Breast epithelium (tissue), 3 donors: ENCODE data around the gene DACT3.

ENCODE experiments used
- POLR2A ChIP-seq: fragments of 450-650 bp; IDR thresholded peaks from one replicate; pipeline ENCODE4 v1.6.1; 2016; ENCODE audit warnings: antibody characterized with exemption, mild to moderate bottlenecking, moderate library complexity
- POLR2AphosphoS5 ChIP-seq, 3 donors: sonication (generic); formaldehyde crosslinking; IDR thresholded peaks; one replicate each; pipeline ENCODE4 v1.6.1; 2017; ENCODE audit warnings: antibody characterized with exemption in 3 of 3
- TF ChIP-seq, protein P1 (sequence below), 3 donors: fragments of 450-650 bp; IDR thresholded peaks; one replicate each; pipeline ENCODE4 v1.5.1; 2016 to 2017; ENCODE audit warnings: antibody characterized with exemption in 3 of 3, mild to moderate bottlenecking in 3 of 3, moderate library complexity in 3 of 3

DNA sequence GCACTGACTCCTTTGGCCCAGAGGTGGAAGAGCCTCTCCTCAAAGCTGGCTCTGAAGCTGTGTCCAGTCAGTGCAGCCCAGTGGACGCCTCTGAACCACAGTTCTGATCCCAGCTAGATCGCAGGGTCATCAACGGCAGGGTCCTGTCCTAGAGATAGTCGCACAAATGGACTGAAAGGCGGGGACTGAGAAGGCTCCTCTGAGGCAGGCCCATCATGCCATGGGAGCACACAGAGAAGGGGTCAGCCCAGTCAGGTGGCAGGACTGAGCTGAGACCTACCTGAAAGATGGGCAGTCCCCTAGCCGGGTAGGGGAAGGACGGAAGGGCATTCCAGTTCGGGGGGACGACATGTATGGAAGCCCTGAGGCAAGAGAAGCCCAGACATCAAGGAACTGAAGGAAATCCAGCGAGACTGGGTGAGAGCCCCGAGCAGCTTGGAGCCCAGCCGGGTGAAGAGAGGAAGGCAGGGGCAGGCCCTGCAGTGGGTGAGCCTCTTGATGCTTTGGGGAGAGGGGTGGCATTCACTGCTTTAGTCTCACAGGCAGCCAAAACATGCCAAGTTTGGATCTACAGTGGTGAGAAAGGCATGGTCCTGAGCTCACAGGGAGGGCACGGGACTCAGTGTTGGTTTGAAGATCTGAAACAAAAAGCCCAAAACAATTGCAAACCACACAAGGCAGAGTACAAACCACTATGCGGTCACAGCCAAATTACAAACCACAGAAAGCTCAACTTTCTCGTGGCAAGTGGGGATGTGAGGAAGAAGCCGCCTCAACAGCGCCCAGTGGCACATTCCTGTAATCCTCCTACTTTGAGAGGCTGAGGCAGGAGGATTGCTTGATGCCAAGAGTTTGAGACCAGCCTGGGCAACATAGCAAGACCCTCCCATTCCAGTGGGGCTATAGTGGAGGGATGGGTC, 49.9 kb downstream of the DACT3 start:
- TF ChIP-seq POLR2AphosphoS5 (IDR thresholded peaks at IDR 0.05) (no peak), POLR2A (no peak)
- TF ChIP-seq, protein P1, sequence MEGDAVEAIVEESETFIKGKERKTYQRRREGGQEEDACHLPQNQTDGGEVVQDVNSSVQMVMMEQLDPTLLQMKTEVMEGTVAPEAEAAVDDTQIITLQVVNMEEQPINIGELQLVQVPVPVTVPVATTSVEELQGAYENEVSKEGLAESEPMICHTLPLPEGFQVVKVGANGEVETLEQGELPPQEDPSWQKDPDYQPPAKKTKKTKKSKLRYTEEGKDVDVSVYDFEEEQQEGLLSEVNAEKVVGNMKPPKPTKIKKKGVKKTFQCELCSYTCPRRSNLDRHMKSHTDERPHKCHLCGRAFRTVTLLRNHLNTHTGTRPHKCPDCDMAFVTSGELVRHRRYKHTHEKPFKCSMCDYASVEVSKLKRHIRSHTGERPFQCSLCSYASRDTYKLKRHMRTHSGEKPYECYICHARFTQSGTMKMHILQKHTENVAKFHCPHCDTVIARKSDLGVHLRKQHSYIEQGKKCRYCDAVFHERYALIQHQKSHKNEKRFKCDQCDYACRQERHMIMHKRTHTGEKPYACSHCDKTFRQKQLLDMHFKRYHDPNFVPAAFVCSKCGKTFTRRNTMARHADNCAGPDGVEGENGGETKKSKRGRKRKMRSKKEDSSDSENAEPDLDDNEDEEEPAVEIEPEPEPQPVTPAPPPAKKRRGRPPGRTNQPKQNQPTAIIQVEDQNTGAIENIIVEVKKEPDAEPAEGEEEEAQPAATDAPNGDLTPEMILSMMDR (IDR thresholded peaks at IDR 0.05) = no peak
